GM18951 (cell line): ENCODE measurements around the gene C19orf47.

Source experiments
- POLR2A ChIP-seq: IDR thresholded peaks from 4 replicates; pipeline ENCODE4 v1.6.1; 2011; ENCODE audit warnings: mild to moderate bottlenecking; ENCODE audit not compliant: insufficient read length, insufficient read depth; ENCODE audit errors: extremely low read depth
- in situ Hi-C: fragments of 300-500 bp; cut with MboI; formaldehyde crosslinking; loops from one replicate; pipeline ENCODE4 v1.12.0; 2022; ENCODE audit warnings: low sequenced_read_pairs, mixed read lengths, inconsistent platforms; ENCODE audit not compliant: unreplicated experiment

C19orf47 gene

GRCh38 chr19:40273469-40274360, 74.5 kb downstream of the C19orf47 start:
- in situ Hi-C loops = no loop called here
- no peak for TF ChIP-seq POLR2A

- in situ Hi-C loops = no loop called here
- no peak for TF ChIP-seq POLR2A
These were observed 75.9 kb downstream of the C19orf47 start for GRCh38 chr19:40272261-40272660.

- in situ Hi-C loops = no loop called here
- TF ChIP-seq POLR2A = no peak
These were observed 76.5 kb downstream of the C19orf47 start for GRCh38 chr19:40271706-40272105.

GRCh38 chr19:40270362-40271089, 77.7 kb downstream of the C19orf47 start:
- in situ Hi-C loops = no loop called here
- TF ChIP-seq POLR2A = no peak
